Stimulated activated CD4-positive, alpha-beta T cell treated with anti-CD3 and anti-CD28 coated beads, Interleukin-15, amount 100 ng/mL, for 24 hours (primary cell): ENCODE results near the gene ITM2B.
"Not testable (repeated sequence)": the region's sequence is repeated elsewhere in the genome, so short reads cannot be mapped to it uniquely, and the experiment has no call there.

Experiments
- DNase-seq: peaks from one replicate; pipeline ENCODE4 v3.0.0-alpha.2; 2020

ITM2B gene

GRCh38 chr13:48230541-48230940, 2.5 kb upstream of the ITM2B start:
- DNase-seq: no peak

- DNase-seq: no peak
These were observed 1.9 kb upstream of the ITM2B start for GRCh38 chr13:48231080-48231479.

GRCh38 chr13:48231933-48232332, 1.1 kb upstream of the ITM2B start:
- DNase-seq: no peak

- no peak for DNase-seq
These were observed 473 bp upstream of the ITM2B start for GRCh38 chr13:48232420-48233045.

- no peak for DNase-seq
These were observed 983 bp downstream of the ITM2B start for GRCh38 chr13:48233889-48234488.

GRCh38 chr13:48234566-48235340, 1.7 kb downstream of the ITM2B start:
- DNase-seq: no peak

GRCh38 chr13:48235341-48236135, 2.5 kb downstream of the ITM2B start:
- no peak for DNase-seq

- DNase-seq: no peak
These were observed 3.7 kb downstream of the ITM2B start for GRCh38 chr13:48236528-48237353.

- not testable (repeated sequence) for DNase-seq
These were observed 6.4 kb downstream of the ITM2B start for GRCh38 chr13:48239369-48239768.

GRCh38 chr13:48241651-48242050, 8.6 kb downstream of the ITM2B start:
- no peak for DNase-seq

GRCh38 chr13:48242677-48243076, 9.7 kb downstream of the ITM2B start:
- DNase-seq: no peak

GRCh38 chr13:48244159-48244558, 11.2 kb downstream of the ITM2B start:
- DNase-seq: no peak

GRCh38 chr13:48246102-48246501, 13.1 kb downstream of the ITM2B start:
- DNase-seq: no peak

- no peak for DNase-seq
These were observed 16.0 kb downstream of the ITM2B start for GRCh38 chr13:48249018-48249417.

- no peak for DNase-seq
These were observed 18.6 kb downstream of the ITM2B start for GRCh38 chr13:48251611-48252081.

- no peak for DNase-seq
These were observed 19.2 kb downstream of the ITM2B start for GRCh38 chr13:48252176-48252575.

- no peak for DNase-seq
These were observed 20.8 kb downstream of the ITM2B start for GRCh38 chr13:48253849-48254248.

GRCh38 chr13:48255090-48255489, 22.1 kb downstream of the ITM2B start:
- no peak for DNase-seq

GRCh38 chr13:48255954-48256353, 22.9 kb downstream of the ITM2B start:
- DNase-seq: no peak

- DNase-seq: no peak
These were observed 25.0 kb downstream of the ITM2B start for GRCh38 chr13:48258002-48258401.

- DNase-seq: no peak
These were observed 25.4 kb downstream of the ITM2B start for GRCh38 chr13:48258430-48258829.

- no peak for DNase-seq
These were observed 28.0 kb downstream of the ITM2B start for GRCh38 chr13:48260970-48261369.
